Subcutaneous adipose tissue (tissue), 4 donors: Measurements from ENCODE around the gene SLC13A3. TPM values are rescaled to one million over a fixed set of nuclear protein-coding genes. Genes with fewer than 3 reads are reported as not detected.

Experiments used
- CTCF ChIP-seq: fragments of 450-650 bp; IDR thresholded peaks from one replicate; pipeline ENCODE4 v1.5.1; 2016; ENCODE audit warnings: low read depth, mild to moderate bottlenecking, control low read depth, antibody characterized with exemption, moderate library complexity
- total RNA-seq, 4 donors: library from RNA; depleted of rRNA; stranded (reverse); fragments of >200 nt; gene quantifications; one replicate each; pipeline ENCODE4 v1.1.0, GENCODE V29; 2016

The SLC13A3 gene
- total RNA-seq, 4 donors from 2014 or later: 0.88 to 4.3 (median 1.5) TPM

- TF ChIP-seq CTCF: no peak
Observed at GRCh38 chr20:46678516-46678915, 27.3 kb upstream of the SLC13A3 start.

- TF ChIP-seq CTCF: no peak
Observed at GRCh38 chr20:46677608-46678007, 26.3 kb upstream of the SLC13A3 start.

GRCh38 chr20:46674253-46675083 lies 23.2 kb upstream of the SLC13A3 start:
- TF ChIP-seq CTCF: no peak

- TF ChIP-seq CTCF: no peak
Observed at GRCh38 chr20:46673394-46674252, 22.4 kb upstream of the SLC13A3 start.

GRCh38 chr20:46672543-46673148 lies 21.4 kb upstream of the SLC13A3 start:
- TF ChIP-seq CTCF: no peak

DNA sequence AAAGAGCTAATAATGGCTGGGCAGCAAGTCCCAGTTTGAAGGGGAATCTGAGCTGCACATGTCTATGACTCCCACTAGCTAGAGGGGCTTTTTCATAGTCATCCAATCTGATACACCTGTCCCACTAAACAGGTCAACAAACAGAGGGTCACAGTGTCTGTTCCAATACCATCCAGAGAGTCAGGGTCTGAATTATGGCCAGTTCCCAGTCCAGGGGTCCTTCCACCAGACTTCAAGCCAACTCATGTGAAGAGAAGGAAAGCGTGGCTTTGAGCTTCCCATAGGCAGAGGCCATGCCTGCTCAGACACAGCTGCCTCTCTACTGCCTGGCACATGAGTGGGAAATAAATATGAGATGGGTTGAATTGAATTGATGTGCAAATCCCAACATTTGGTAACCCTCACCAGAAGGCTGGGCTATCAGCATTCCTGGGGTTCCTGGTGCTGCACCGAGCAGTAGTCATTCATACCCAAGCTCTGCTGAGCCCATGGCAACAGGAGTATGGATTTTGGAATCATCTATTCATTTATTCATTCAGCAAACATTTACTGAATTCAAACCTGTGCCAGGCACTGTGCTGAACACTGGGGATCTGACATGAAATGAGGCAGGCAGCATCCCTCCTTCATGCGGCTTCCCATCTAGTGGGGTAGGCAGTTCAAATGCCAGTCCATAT lies 20.7 kb upstream of the SLC13A3 start:
- no peak for TF ChIP-seq CTCF
